Myocyte (in vitro differentiated cells): ENCODE results near the gene ADCY2. TPM values are rescaled to one million over a fixed set of nuclear protein-coding genes. Genes with fewer than 3 reads are reported as not detected.

Experiments
- DNase-seq: peaks from one replicate; pipeline ENCODE4 v3.0.0-alpha.2; 2012; ENCODE audit warnings: low read depth
- total RNA-seq: library from RNA; depleted of rRNA; stranded (reverse); fragments of >200 nt; gene quantifications from 2 replicates; pipeline ENCODE4 v1.2.3, GENCODE V29; 2014

The ADCY2 gene
- total RNA-seq, 1 donor from 2014 or later, result not detected

- no peak for DNase-seq
Measured at GRCh38 chr5:7659420-7659819, 263.5 kb downstream of the ADCY2 start.

- no peak for DNase-seq
Measured at GRCh38 chr5:7662289-7662688, 266.4 kb downstream of the ADCY2 start.

- no peak for DNase-seq
Measured at GRCh38 chr5:7663808-7664207, 267.9 kb downstream of the ADCY2 start.

GRCh38 chr5:7664208-7664607 is 268.3 kb downstream of the ADCY2 start:
- no peak for DNase-seq

- DNase-seq, result no peak
Measured at GRCh38 chr5:7667216-7667767, 271.4 kb downstream of the ADCY2 start.

GRCh38 chr5:7668161-7668560 is 272.2 kb downstream of the ADCY2 start:
- DNase-seq, result no peak

- no peak for DNase-seq
Measured at GRCh38 chr5:7668627-7669026, 272.7 kb downstream of the ADCY2 start.

GRCh38 chr5:7671381-7671993 is 275.5 kb downstream of the ADCY2 start:
- DNase-seq, result no peak

GRCh38 chr5:7673658-7674057 is 277.7 kb downstream of the ADCY2 start:
- no peak for DNase-seq

- no peak for DNase-seq
Measured at GRCh38 chr5:7676455-7676854, 280.5 kb downstream of the ADCY2 start.

GRCh38 chr5:7678030-7678429 is 282.1 kb downstream of the ADCY2 start:
- no peak for DNase-seq

- no peak for DNase-seq
Measured at GRCh38 chr5:7679663-7680062, 283.7 kb downstream of the ADCY2 start.

GRCh38 chr5:7680260-7680659 is 284.3 kb downstream of the ADCY2 start:
- DNase-seq, result no peak

GRCh38 chr5:7682379-7682778 is 286.4 kb downstream of the ADCY2 start:
- no peak for DNase-seq

GRCh38 chr5:7683753-7684152 is 287.8 kb downstream of the ADCY2 start:
- DNase-seq, result no peak

- DNase-seq, result no peak
Measured at GRCh38 chr5:7684826-7685225, 288.9 kb downstream of the ADCY2 start.

- DNase-seq, result no peak
Measured at GRCh38 chr5:7686794-7687193, 290.9 kb downstream of the ADCY2 start.

GRCh38 chr5:7690557-7690956 is 294.6 kb downstream of the ADCY2 start:
- DNase-seq, result no peak

- no peak for DNase-seq
Measured at GRCh38 chr5:7705261-7705660, 309.3 kb downstream of the ADCY2 start.

- no peak for DNase-seq
Measured at GRCh38 chr5:7705736-7706135, 309.8 kb downstream of the ADCY2 start.

- DNase-seq, result no peak
Measured at GRCh38 chr5:7706256-7706655, 310.3 kb downstream of the ADCY2 start.

GRCh38 chr5:7714119-7714518 is 318.2 kb downstream of the ADCY2 start:
- DNase-seq, result no peak

- DNase-seq, result no peak
Measured at GRCh38 chr5:7714697-7715096, 318.8 kb downstream of the ADCY2 start.

GRCh38 chr5:7717691-7718090 is 321.8 kb downstream of the ADCY2 start:
- no peak for DNase-seq
